Right ventricle myocardium superior (tissue), 1 donor: ENCODE measurements around the gene HECA. TPM values are rescaled to one million over a fixed set of nuclear protein-coding genes. Genes with fewer than 3 reads are reported as not detected.
"Not testable (repeated sequence)": the region's sequence is repeated elsewhere in the genome, so short reads cannot be mapped to it uniquely, and the experiment has no call there.

Experiments
- ATAC-seq: fragments of 200-7000 bp; cut with Tn5 transposase; one replicate; pipeline ENCODE4 v1.9.1; 2020; ENCODE audit warnings: mild to moderate bottlenecking; ENCODE audit not compliant: poor library complexity
- DNase-seq: peaks from one replicate; pipeline ENCODE4 v3.0.0-alpha.2; 2020
- intact Hi-C: fragments of 100-400 bp; cut with DNase I; formaldehyde crosslinking; loops from one replicate; pipeline ENCODE4 v1.11.2; 2022
- total RNA-seq: library from RNA; stranded (reverse); fragmentation: NEBNext Ultra II Directional; extraction: Animal tissue kit (Norgen Biotek cat#: 25700); gene quantifications from one replicate; pipeline ENCODE4 v1.2.1, GENCODE V29; 2021
- donor health status: DM: no; HTN: yes; CAD: no; lungs with severe emphysema.

HECA gene
- total RNA-seq, 1 donor from 2014 or later, result 54.2 TPM

DNA sequence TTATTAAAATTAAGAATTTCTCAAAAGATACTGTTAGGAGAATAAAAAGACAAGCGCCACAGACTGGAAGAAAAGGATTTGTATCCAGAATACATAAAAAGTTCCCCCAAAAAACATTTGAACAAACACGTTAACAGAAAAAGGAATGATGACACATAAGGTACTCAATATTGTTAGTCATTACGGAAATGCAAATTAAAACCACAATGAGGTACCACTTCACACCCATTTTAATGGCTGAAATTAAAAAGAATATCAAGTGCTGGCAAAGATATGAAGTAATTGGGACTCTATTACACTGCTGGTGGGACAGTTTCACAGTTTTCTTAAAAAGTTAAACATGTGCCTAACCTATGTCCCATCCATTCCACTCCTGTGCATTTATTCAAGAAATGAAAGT, 51.4 kb downstream of the HECA start:
- intact Hi-C loops, result no loop called here
- no peak for ATAC-seq
- DNase-seq, result no peak

DNA sequence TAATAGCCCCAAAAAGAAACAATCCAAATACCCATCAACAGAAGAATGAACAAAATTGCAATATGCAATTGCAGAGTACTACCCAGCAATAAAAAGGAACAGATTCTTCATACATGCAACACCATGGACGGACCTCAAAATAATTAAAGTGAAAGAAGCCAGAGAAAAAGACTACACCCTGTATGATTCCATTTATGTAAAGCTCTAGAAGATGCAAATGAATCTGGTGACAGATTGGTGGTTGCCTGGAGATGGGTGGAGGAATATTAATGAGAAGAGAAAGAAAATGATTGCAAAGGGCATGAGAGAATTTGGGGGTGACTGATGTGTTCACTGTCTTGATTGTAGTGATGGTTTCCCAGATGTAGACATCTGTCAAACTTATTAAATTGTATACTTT, 51.8 kb downstream of the HECA start:
- intact Hi-C loops, result no loop called here
- ATAC-seq, result no peak

DNA sequence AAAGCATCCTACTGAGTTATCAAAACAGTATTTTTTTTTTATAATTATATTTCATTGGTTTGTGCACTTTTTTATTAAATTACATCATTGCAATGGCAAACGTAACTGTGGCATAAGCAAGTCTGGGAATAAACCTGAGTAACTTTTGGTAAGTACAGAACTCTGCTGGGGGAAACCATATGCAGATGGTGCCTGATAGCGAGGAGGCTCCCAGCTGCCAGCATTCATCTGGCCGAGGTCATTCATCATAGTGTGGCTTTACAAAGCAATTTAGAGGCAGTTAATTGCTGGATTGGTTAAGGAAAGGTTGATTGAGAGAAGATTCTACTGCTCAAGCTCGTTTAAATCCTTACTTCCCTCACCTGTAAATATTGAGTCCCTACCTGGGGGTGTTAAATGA, 52.6 kb downstream of the HECA start:
- no peak for ATAC-seq
- intact Hi-C loops, result no loop called here

More for the DNA sequence above, 51.8 kb downstream of the HECA start:
- DNase-seq, result no peak

DNA sequence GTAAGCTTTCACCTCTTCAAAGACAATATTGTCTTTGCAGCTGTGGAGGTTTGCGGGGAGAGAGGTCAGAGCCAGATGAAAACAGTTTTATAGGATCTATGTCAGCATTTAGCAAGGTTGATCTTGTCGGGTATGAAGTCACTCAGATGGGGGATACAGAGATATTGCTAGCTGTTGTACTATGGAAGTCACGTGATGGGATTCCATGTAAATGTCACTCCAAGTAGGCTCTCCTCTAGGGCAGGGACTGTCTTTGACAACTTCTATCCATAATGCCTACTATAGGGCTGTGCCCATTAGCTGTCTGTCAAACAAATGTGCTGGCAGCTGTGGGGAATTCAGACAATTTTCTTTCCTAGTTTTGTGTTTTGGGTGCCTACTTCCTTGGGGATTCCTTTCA, 54.8 kb downstream of the HECA start:
- intact Hi-C loops, result no loop called here
- no peak for DNase-seq
- no peak for ATAC-seq

More for the DNA sequence above, 52.6 kb downstream of the HECA start:
- no peak for DNase-seq

DNA sequence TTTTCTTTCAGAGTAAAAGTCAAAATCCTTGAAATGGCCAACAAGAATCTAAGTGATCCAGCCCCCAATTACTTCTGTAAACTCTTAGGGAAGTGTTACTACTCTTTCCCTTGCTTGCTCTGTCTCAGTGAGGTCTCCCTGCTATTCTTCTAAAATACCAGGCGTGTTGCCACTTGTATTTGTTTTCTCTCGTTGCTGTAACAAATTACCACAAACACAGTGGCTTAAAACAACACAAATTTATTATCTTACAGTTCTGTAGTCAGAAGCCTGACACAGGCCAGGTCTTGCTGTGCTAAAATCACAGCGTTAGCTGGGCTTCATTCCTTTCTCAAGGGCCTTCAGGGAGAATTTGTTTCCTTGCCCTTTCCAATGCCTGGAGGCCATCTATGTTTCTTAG, 59.9 kb downstream of the HECA start:
- ATAC-seq, result no peak

DNA sequence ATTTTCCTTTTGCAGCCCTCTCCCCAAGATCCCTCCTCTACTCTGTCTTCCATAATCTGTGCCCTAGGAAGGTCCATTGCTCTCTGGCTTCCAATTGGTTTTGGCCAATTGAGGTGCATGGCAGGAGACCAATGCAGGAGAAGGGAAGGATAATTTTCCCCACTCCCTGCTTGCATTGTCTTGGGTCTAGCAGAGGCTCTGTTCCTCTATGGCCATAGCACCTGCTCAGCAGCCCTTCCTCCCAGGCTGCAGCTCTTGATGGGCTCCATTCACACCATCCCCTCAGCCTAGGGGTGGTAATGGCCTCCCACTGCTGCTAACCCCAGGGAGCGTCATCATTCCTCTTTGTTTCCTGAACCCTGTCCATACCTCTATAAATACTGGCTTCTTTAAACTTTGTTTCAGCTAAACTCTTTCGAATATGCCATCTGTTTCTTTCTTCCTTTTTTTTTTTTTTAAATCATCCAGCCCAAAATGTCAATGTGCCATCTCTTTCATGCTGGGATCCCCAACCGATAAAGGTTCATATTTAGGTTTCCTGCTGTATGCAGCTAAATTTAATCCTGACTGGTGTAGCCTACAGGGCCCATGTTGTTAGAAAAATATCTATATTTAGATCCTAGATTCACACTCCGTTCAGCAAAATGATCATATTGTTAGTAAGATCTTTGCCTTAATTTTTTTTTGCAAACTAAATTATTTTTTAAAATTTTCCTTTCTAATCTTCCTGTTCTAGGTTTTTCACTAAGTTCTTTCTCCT, 63.8 kb downstream of the HECA start:
- intact Hi-C loops, result no loop called here
- ATAC-seq, result no peak
- DNase-seq, result no peak

More for the DNA sequence above, 59.9 kb downstream of the HECA start:
- no peak for DNase-seq
- intact Hi-C loops, result no loop called here

DNA sequence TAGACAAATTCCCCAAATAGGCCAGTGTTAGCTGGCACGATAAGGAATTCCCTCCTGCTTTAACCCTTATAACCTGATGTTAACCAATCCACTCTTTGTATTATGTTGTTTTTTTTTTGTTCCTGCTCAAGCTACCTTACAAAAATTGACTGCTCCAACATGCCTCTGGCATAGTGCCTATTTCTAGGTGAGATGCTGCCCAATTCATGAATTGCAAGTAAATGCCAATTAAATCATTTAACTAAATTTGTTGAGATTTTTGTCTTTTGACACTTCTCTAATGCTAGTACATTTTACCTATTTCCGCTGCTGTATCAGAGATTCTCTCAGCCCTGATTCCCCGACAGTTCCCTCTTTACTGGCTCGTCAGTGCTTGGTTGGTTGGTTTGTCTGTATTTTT, 66.5 kb downstream of the HECA start:
- DNase-seq, result no peak

DNA sequence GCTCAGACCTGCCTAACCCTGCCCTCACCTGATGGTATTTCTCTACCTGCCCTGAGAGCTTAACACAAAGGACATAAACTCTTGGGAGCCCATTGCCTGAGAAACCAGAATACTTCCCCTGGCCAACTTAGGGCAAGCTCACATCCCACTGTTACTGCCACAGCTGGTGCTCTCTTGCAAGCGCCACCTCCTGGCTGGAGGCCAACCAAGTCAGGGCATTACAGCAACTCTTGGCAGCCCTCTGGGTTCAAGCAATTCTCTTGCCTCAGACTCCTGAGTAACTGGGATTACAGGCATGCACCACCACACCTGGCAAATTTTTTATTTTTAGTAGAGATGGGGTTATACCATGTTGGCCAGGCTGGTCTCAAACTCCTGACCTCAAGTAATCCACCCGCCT, 70.1 kb downstream of the HECA start:
- no peak for ATAC-seq
- intact Hi-C loops, result no loop called here

More for the DNA sequence above, 66.5 kb downstream of the HECA start:
- ATAC-seq, result no peak
- intact Hi-C loops, result no loop called here

DNA sequence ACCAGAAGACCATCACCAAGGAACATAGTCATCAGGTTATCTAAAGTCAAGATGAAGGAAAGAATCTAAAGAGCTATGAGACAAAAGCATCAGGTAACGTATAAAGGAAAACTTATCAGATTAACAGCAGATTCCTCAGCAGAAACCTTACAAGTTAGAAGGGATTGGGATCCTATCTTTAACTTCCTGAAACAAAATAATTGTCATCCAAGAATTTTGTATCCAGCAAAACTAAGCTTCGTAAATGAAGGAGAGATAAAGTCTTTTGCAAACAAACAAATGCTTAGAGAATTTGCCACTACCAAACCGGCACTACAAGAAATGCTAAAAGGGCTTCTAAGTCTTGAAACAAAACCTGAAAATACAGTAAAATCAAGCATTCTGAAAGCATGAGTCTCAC, 71.0 kb downstream of the HECA start:
- intact Hi-C loops, result no loop called here

More for the DNA sequence above, 70.1 kb downstream of the HECA start:
- DNase-seq, result no peak

DNA sequence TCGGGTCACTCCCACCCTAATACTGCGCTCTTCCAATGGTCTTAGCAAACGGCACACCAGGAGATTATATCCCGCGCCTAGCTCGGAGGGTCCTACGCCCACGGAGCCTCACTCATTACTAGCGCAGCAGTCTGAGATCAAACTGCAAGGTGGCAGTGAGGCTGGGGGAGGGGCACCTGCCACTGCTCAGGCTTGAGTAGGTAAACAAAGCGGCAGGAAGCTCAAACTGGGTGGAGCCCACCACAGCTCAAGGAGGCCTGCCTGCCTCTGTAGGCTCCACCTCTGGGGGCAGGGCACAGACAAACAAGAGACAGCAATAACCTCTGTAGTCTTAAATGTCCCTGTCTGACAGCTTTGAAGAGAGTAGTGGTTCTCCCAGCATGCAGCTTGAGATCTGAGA, 75.9 kb downstream of the HECA start:
- DNase-seq, intact Hi-C loops, ATAC-seq: not testable (repeated sequence)

More for the DNA sequence above, 71.0 kb downstream of the HECA start:
- ATAC-seq, result no peak
- DNase-seq, result no peak

DNA sequence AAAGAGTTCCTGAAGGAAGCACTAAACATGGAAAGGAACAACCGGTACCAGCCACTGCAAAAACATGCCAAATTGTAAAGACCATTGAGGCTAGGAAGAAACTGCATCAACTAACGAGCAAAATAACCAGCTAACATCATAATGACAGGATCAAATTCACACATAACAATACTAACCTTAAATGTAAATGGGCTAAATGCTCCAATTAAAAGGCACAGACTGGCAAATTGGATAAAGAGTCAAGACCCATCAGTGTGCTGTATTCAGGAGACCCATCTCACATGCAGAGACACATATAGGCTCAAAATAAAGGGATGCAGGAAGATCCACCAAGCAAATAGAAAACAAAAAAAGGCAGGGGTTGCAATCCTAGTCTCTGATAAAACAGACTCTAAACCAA, 77.6 kb downstream of the HECA start:
- intact Hi-C loops, ATAC-seq, DNase-seq: not testable (repeated sequence)

DNA sequence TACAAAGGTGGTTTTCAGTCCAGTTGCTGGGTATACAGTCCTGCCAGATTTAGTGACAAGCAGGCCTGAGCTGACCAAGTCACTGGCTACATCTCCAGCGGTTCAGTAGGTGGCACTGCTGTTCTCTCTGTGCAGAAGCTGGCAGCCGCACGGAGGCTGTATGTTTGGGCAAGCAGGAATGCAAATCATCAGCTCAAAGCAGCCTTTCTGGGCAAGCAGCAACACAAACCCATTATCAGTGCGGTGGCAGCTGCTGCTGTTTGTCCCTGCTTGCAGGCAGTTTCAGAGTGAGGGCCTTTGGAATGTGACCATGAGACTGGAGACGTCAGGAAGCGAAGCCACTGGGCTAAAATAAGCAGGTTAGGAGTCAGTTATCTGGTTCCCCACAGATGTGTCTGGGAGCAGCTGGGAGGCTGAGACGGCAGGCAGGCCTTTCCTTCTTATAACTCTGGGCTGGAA, 84.4 kb downstream of the HECA start:
- intact Hi-C loops, result no loop called here
- DNase-seq (peak; percentile 90), ATAC-seq (peak; percentile 99)

DNA sequence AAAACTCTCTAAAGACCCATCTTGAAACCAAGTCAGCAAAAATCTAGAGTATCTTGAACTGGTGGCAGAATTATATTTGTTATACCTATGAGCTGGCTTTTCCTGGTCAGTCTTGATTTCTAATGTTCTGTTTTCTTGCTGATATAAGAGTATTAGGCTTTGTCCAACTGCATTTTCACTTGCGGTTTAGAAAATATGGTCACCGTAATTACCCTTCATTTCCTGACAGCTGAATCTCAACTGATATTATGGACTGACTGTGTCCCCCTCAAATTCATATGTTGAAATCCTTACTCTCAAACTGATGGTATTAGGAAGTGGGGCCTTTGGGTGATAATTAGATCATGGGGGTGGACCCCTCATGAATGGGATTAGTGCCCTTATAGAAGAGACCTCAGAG, 84.9 kb downstream of the HECA start:
- DNase-seq (no peak), ATAC-seq (no peak)
- intact Hi-C loops, result loop anchor here (5.0 kb wide), 1 partner anchor 138 kb away; no protein-coding TSS in a partner anchor

DNA sequence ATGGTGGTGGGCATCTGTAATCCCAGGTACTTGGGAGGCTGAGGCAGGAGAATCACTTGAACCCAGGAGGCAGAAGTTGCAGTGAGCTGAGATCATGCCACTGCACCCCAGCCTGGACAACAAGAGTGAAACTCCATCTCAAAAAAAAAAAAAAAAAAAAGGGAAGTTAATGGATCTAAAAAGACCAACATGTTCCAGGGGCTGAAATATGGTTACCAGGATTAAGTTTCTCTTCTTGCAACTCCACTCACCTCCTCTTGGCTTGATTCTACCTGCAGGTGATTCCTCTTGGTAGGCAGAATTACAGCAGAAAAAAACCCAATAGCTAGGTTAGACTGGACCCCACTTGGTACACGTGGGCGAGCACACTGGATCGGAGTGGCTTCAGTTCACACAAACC, 93.5 kb downstream of the HECA start:
- ATAC-seq, intact Hi-C loops: not testable (repeated sequence)

More for the DNA sequence above, 93.5 kb downstream of the HECA start:
- not testable (repeated sequence) for DNase-seq

Other genes starting within 250 kb of the HECA start
- 31.0 TPM for gene REPS1, start 146.8 kb upstream of the HECA start, total RNA-seq
- gene ABRACL, start 106.3 kb upstream of the HECA start, total RNA-seq, result 6.6 TPM
- 125 TPM for gene TXLNB, start 156.9 kb downstream of the HECA start, total RNA-seq
- gene CITED2, start 239.6 kb downstream of the HECA start, total RNA-seq, result 133 TPM